Prostate gland (tissue), 2 donors: ENCODE data around the gene GPR68. TPM values are rescaled to one million over a fixed set of nuclear protein-coding genes. Genes with fewer than 3 reads are reported as not detected.
A peak's percentile ranks its signal among the peaks of the same experiment; 100 is the strongest.

ENCODE experiments used
- DNase-seq: peaks from one replicate; pipeline ENCODE4 v3.0.0-alpha.2; 2019; ENCODE audit warnings: low spot score
- H3K27ac ChIP-seq, 2 donors: fragments of 200-600 bp; sonication (generic); 2 replicates each; pipeline ENCODE4 v1.5.1; 2017 to 2019
- H3K27me3 ChIP-seq: fragments of 200-600 bp; sonication (generic); replicated peaks from 2 replicates; pipeline ENCODE4 v1.5.1; 2019; ENCODE audit not compliant: insufficient read depth
- H3K36me3 ChIP-seq, 2 donors: fragments of 200-600 bp; sonication (generic); 1 replicate in 1 of 2; 2 replicates in 1 of 2; pipeline versions ENCODE4 v1.5.1 to v1.8.1; 2017 to 2019
- H3K4me1 ChIP-seq: fragments of 200-600 bp; sonication (generic); replicated peaks from 2 replicates; pipeline ENCODE4 v1.5.1; 2019
- H3K4me3 ChIP-seq, 2 donors: fragments of 200-600 bp; sonication (generic); 2 replicates each; pipeline ENCODE4 v1.5.1; 2017 to 2019
- H3K9me3 ChIP-seq: fragments of 200-600 bp; sonication (generic); 2 replicates; pipeline ENCODE4 v1.5.1; 2017
- POLR2A ChIP-seq: fragments of 450-650 bp; IDR thresholded peaks from one replicate; pipeline ENCODE4 v1.6.1; 2016; ENCODE audit warnings: antibody characterized with exemption, mild to moderate bottlenecking
- POLR2AphosphoS5 ChIP-seq: sonication (generic); formaldehyde crosslinking; IDR thresholded peaks from one replicate; pipeline ENCODE4 v1.6.1; 2017; ENCODE audit warnings: antibody characterized with exemption
- WGBS: methylation state at CpG from one replicate; pipeline ENCODE4 v1.1.5; 2018; 5-methylcytosine and 5-hydroxymethylcytosine counted together
- intact Hi-C: fragments of 100-400 bp; cut with DNase I; formaldehyde crosslinking; loops from one replicate; pipeline ENCODE4 v1.14.2; 2022
- total RNA-seq, 2 donors: library from RNA; depleted of rRNA; stranded (reverse); fragments of >200 nt; gene quantifications; one replicate each; pipeline ENCODE4 v1.1.0, GENCODE V29; 2016
- TF ChIP-seq, protein P1 (sequence below), 4 experiments: fragments of 200-600 bp in 2 of 4; fragments of 450-650 bp in 2 of 4; sonication (generic) in 2 of 4; IDR thresholded peaks; 1 replicate in 3 of 4; 2 replicates in 1 of 4; pipeline ENCODE4 v1.5.1; 2016 to 2019; ENCODE audit warnings: antibody characterized with exemption in 4 of 4, mild to moderate bottlenecking in 2 of 4, moderate library complexity in 2 of 4

The GPR68 gene
- total RNA-seq, 2 donors from 2014 or later = 0.87 to 3.0 TPM

DNA sequence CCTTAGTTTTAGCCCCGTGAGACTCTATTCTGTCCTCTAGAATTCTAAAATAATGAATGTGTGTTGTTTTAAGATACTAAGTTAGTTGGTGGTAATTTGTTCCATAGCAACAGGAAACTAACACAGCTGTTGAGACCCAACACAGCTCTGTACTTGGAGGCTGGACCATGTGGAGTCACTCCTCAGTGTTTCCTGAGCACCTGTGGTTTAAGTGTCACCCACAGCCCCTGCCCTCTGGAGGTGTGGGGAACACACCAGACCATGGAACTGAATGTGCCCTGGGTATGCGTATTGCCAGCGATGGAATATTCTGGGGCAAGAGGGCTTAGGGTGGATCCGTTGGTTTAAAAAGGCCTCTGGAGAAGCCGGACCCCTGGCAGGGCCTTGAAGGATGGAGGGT, 16.6 kb upstream of the GPR68 start:
- H3K27ac ChIP-seq = no peak overlapping the region
- no peak for TF ChIP-seq POLR2A
- TF ChIP-seq, protein P1, sequence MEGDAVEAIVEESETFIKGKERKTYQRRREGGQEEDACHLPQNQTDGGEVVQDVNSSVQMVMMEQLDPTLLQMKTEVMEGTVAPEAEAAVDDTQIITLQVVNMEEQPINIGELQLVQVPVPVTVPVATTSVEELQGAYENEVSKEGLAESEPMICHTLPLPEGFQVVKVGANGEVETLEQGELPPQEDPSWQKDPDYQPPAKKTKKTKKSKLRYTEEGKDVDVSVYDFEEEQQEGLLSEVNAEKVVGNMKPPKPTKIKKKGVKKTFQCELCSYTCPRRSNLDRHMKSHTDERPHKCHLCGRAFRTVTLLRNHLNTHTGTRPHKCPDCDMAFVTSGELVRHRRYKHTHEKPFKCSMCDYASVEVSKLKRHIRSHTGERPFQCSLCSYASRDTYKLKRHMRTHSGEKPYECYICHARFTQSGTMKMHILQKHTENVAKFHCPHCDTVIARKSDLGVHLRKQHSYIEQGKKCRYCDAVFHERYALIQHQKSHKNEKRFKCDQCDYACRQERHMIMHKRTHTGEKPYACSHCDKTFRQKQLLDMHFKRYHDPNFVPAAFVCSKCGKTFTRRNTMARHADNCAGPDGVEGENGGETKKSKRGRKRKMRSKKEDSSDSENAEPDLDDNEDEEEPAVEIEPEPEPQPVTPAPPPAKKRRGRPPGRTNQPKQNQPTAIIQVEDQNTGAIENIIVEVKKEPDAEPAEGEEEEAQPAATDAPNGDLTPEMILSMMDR (IDR thresholded peaks at IDR 0.05) = no peak
- TF ChIP-seq POLR2AphosphoS5 = no peak
- H3K9me3 ChIP-seq = no peaks in the 10 kb centered on the region
- no peaks in the 10 kb centered on the region for H3K36me3 ChIP-seq
- 99% methylated on average over 5 of the region's 5 CpGs for WGBS
- no peak overlapping the region for H3K4me3 ChIP-seq
- DNase-seq = no peak
- H3K27me3 ChIP-seq = no peaks in the 10 kb centered on the region
- peaks cover 8% of the 10 kb centered on the region for H3K4me1 ChIP-seq
- intact Hi-C loops = no loop called here

DNA sequence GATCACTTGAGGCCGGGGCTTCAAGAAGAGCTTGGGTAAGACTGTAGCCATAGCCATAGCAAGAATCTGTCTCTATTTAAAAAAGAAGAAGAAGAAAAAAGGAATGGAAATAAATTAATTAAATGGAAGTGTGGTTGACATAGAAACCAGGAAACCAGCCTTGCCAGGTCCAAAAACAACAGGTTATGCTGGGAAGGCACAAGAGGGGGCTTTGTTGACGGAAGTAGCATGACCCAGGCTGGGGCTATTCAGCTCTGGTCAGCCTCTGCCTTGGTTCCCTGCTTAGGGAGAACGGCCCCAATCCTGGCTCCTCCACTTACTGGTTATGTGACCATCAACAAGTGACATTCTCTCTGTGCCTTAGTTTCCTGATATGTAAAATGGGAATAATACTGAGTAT, 14.4 kb upstream of the GPR68 start:
- no peak for DNase-seq
- Histone ChIP-seq H3K27ac (no peak overlapping the region), H3K36me3 (no peaks in the 10 kb centered on the region), H3K9me3 (no peaks in the 10 kb centered on the region), H3K4me3 (no peak overlapping the region), H3K27me3 (no peaks in the 10 kb centered on the region), H3K4me1 (no peaks in the 10 kb centered on the region)
- intact Hi-C loops = no loop called here
- TF ChIP-seq, protein P1 (IDR thresholded peaks at IDR 0.05) = no peak
- no peak for TF ChIP-seq POLR2AphosphoS5
- TF ChIP-seq POLR2A = no peak
- 92% methylated on average over 3 of the region's 3 CpGs for WGBS

DNA sequence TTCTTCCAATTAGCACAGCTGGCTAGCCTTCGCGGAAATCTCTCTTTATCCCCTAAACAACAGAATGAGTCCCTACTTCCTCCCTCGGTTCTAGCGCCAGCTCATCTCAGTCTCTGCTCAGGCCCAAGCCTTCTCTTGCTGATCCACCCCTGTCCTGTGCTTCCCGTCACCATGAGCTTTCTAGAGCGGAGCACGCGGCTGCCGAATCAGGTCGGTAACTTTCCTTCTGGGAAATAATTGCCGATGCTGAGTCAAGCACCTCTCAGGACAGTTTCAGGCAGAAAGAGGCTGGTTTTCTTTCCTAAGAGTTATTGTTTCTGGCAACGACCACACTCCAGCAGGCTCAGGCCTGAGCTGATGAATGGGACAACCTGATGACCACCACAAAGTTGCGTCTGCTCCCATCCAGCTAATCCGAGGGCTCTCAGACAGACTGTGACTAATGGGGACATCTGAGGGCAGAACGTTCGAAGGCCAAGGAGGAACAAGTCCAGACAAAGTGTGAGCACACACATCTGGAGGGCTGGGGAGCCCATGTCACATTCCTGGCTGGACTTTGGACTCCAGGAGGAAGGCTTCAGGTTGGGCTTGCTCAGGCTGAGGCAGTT, 13.6 kb upstream of the GPR68 start:
- Histone ChIP-seq H3K4me3 (no peak overlapping the region), H3K27ac (no peak overlapping the region), H3K9me3 (no peaks in the 10 kb centered on the region), H3K27me3 (no peaks in the 10 kb centered on the region), H3K36me3 (no peaks in the 10 kb centered on the region), H3K4me1 (no peaks in the 10 kb centered on the region)
- 44% methylated on average over 16 of the region's 16 CpGs for WGBS
- TF ChIP-seq POLR2A = no peak
- TF ChIP-seq, protein P1 (IDR thresholded peaks at IDR 0.05) = no peak
- TF ChIP-seq POLR2AphosphoS5 = peak; percentile 24
- intact Hi-C loops = no loop called here
- DNase-seq = no peak

DNA sequence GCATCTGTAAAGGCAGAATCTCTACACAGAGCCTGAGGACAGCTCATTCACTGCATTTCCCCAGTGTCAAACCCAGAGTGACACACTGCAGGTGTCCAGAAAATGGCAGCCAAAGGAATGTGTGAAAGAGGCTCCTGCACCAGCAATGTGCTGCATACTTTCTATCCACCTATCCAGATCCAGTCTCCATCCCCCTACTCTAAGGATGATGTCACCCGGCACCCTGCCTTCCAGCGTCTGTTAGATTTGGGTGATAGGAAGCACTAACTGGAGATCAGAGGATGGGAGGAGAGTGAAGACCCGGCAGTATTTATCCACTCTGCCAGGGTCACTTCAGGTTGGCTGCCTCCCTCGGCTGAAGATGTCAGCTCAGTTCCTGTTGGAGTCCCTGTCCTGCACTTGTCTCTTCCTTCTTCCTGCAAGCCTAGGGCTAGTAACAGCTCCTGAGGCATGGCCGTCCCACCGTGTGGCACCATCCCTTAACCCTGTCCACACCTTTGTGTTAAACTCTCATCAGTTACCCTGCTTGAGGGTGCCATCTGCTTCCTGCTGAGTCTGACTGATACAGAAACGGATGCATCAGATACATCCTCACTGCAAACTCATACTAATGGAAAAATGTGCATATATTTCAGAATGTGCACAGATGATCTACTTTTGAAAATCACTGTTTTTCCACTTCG, 13.0 kb upstream of the GPR68 start:
- Histone ChIP-seq H3K27me3 (no peaks in the 10 kb centered on the region), H3K27ac (peak overlapping the region in 1 of 2 donors; percentile 24), H3K4me3 (no peak overlapping the region), H3K36me3 (no peaks in the 10 kb centered on the region), H3K4me1 (no peaks in the 10 kb centered on the region), H3K9me3 (no peaks in the 10 kb centered on the region)
- intact Hi-C loops = no loop called here
- no peak for TF ChIP-seq POLR2A
- TF ChIP-seq POLR2AphosphoS5 = no peak
- TF ChIP-seq, protein P1 (IDR thresholded peaks at IDR 0.05) = no peak
- 47% methylated on average over 8 of the region's 8 CpGs for WGBS
- no peak for DNase-seq

DNA sequence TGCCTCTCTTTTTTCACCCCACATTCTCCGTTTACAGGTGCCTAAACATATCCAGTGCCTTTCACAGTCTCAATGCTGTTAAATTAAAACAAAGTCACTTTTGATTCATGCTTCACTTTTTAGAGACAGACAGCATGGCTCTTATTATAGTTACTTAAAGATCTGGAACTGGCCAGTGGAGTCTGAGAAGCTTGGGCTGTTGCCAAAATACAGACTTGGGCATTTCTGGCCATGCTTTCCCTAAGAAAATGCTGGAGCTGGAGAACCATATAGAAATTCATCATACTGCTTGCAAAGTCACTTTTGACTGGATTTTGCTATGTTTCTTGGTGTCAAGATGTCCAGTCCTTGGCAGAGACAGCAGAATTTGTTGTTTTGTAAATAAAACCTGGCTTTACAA, 12.2 kb upstream of the GPR68 start:
- H3K27ac ChIP-seq = no peak overlapping the region
- WGBS = 43% methylated on average over 1 of the region's 1 CpG

More for the DNA sequence above, 12.2 kb upstream of the GPR68 start:
- intact Hi-C loops = no loop called here
- no peak for DNase-seq
- Histone ChIP-seq H3K4me1 (no peaks in the 10 kb centered on the region), H3K36me3 (no peaks in the 10 kb centered on the region), H3K27me3 (no peaks in the 10 kb centered on the region), H3K4me3 (no peak overlapping the region), H3K9me3 (no peaks in the 10 kb centered on the region)
- TF ChIP-seq, protein P1 (IDR thresholded peaks at IDR 0.05) = no peak
- TF ChIP-seq POLR2A = no peak
- TF ChIP-seq POLR2AphosphoS5 = no peak
